T47D (cell line): ENCODE data around the gene VTI1A.

Experiments
- DNase-seq, 2 experiments: peaks; one replicate each; pipeline versions ENCODE4 v3.0.0 to v3.0.0-alpha.2; 2011 to 2012; ENCODE audit warnings: low read depth in 1 of 2, low spot score in 1 of 2
- JUND ChIP-seq: IDR thresholded peaks from 2 replicates; pipeline ENCODE4 v1.6.1; 2012; ENCODE audit warnings: low read depth
- in situ Hi-C: cut with HindIII; loops from 2 replicates; pipeline ENCODE4 v1.10.0; 2016; ENCODE audit warnings: low sequenced_read_pairs, low pct_unique_long_range_greater_than_20kb

The VTI1A gene

DNA sequence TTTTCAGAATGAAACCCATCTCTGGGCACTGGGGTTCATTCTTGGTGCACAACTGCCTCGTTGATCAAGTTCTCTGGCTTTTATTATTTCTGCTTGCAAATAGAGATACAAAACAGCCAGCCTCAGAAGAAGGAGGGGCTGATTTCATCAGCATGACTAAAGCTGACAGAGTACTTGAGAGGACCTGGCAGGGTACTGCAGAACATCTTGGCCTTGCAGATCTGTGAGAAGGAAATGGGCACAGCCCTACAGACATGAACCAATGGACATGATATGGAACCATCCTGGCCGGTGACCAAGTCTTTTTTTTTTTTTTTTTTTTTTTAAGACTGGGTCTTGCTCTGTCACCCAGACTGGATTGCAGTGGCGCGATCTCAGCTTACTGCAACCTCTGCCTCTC lies 240.6 kb downstream of the VTI1A start:
- DNase-seq = no peak
- in situ Hi-C loops = no loop called here
- no peak for TF ChIP-seq JUND

DNA sequence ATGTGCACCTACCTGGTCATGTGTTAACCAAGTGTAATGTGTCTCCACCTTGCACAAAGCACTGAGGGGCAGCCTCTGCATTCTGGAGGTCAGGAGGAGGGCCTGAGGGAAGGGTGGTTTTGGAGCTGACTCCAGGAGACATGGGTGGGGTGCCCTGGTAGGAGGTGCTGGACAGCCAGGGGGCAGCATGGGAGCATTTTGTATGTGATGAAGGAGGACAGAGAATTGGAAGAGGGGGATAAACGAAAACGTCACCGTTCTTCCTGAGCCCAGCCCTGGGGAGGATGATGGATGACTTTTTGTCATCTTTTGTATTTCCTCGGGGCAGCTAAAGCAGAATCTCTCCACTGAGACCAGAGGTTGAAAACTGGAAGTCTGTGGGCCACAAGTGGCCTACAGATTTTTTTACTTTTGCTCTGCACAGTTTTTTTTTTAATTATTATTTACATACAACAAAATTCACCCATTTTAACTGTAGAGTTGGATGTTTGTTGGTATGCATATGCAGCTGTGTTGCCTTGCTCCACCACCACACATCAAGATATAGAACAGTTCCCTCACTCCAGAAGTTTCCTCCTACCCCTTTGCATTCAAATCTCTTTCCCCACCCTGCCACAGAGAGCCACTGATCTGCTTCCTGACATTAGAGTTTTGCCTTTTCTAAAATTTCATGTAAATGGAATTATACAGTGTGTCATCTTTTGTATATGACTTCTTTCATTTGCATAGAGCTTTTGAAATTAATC lies 242.5 kb downstream of the VTI1A start:
- in situ Hi-C loops = no loop called here
- DNase-seq = peak in 1 of 2 experiments; percentile 7
- TF ChIP-seq JUND = no peak

DNA sequence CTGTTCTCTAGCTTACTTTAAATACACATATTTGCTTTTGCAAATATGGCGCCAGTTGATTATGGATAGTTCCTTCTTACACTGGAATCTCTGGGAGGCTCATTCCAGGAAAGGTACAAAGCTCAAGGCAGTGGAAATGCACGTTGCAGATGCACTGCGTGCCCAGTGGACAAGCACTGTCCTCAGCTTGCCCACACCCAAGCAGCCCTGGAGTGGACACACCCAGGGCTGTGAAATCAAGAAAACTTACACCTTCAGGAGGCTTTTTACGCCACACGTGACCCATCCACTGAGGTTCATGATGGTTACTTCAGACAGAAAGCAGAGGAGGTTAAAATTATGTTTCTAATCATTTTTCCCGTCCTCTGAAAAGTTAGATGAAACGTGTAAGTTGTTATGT lies 248.5 kb downstream of the VTI1A start:
- no peak for TF ChIP-seq JUND
- DNase-seq = no peak
- in situ Hi-C loops = no loop called here

DNA sequence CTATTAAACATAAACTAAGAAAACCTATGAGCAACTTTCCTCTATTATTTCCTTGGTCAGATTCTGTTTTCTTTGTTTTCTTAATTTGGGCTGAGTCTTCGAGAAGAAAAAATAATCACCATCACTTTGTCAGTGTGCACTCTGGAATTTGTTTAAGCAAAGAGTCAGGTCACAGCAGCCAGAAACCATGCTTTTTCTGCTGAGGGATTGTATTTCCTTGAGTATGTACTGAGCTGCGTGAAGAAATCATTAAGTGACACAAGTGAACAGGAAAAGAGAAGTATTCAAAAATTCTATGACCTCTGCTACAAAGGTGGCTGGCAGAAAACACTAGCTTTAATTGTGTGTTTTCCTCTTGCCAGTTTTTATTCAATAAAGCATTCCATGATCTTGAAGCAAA lies 249.6 kb downstream of the VTI1A start:
- in situ Hi-C loops = no loop called here
- DNase-seq = no peak

DNA sequence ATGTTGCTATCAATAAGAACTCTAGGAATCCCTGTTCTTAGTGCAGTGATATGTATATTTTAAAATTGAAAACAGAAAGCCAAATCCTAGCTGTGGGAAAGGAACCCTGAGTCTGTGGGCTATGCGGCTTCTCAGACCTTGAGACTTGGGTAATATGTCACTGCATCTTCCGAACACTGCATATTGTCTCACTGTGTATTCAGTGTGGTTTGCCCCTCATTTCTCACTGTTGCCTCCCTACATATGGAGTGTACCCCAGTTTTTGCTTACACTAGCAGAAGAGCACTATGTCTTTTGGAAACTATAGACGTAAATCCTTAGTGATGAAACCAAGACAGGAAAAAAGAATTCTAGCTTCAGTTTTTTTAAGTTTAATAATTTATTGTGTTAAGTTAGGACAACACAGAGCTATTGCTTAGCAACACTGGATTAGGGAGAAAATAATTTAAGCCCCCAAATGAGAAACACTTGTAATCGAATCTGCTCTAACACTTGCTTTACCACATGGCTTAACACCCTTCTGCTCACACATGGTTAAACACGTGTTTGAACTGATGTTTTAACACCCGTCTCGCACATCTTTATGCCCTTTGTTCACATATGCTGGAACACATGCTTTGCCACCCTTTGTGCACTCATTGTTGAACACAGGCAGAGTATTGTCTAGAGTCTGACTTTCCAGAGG lies 251.3 kb downstream of the VTI1A start:
- TF ChIP-seq JUND = no peak
- DNase-seq = no peak
- in situ Hi-C loops = no loop called here

More for the DNA sequence above, 249.6 kb downstream of the VTI1A start:
- no peak for TF ChIP-seq JUND

DNA sequence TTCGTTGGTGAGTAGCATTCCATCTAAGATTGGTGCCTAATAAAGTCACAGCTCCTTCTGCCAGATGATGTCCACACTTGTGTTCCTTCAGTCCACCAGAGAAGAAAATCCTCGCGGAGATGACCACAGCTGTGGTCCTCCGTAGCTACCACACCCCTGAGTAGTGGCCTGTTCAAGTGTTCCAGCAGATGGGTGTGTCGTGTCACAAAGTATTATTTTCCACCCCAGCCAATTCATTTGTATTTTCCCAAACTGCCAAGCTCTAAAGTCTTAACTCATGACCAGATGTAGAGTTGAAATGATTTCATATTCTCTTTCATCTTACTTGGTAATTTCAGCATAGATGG lies 251.8 kb downstream of the VTI1A start:
- TF ChIP-seq JUND = no peak
- no peak for DNase-seq
- in situ Hi-C loops = no loop called here

DNA sequence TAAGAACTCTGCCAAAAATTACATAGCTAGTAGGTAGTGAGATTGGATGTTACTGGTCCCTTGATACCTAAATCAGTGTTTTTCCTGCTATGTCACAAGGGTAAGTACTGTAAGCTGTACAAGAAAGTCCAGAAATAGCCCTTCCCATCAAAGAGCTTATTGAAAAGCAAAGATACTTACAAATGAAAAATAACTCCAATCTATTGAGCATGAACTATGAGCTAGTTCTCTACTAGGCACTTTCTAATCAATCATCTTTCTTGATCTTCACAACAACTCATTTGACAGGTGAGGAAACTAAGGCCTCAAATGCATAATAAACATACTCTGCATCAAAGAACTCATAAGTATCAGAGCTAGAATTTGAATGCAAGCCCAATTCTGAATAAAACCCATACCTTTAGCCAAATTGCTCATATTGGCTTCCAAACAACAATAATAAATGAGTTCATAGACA lies 253.2 kb downstream of the VTI1A start:
- DNase-seq = no peak
- TF ChIP-seq JUND = no peak
- in situ Hi-C loops = no loop called here

DNA sequence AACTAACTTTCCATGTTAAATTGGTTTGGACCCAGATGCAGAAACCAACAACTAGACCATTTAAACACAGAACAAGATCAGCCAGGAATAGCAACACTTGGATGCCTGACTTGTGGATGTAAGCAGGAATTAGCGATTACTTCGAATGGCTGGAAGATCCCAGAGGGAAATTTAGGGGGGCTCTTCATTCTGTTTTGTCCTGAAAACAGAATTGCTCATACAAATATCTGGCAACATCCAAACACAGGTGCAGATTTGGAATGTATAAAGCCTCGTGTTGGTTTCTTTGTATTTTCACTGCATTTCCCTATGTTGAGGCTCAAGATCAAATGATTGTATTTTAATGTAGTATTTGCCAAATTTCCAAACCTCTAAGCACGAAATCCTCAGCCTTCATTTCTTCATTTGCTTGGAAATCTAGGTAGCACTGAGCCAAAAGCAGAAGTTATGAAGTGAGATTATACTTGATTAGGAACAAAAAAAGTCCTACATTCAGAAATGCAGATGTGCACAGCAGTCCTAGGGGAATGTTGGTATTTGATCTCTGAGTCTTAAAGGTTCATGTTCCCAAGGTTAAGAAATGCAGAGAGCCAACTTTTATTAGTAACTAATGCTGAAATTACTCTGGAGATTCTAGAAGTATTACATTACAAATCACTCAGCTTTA lies 254.3 kb downstream of the VTI1A start:
- in situ Hi-C loops = no loop called here
- no peak for TF ChIP-seq JUND

DNA sequence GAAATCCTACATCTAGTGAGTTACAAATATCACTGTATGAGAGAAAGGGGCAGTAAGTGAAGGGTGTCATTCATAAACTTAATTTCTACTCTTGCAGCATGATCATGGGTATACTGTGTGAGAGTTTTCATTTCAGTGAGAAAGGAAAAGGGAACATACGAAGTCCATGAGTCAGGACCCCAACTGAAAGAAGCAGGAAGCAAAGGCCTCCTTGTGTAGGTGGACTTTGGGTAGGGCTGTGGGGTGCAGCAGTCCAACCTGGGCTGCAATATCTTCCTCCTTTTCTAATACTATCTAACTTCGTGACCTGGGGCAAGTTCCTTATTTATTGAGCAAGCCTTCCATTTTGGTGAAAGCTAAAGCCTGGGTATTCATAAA lies 254.9 kb downstream of the VTI1A start:
- in situ Hi-C loops = no loop called here
- no peak for DNase-seq

More for the DNA sequence above, 254.3 kb downstream of the VTI1A start:
- no peak for DNase-seq

DNA sequence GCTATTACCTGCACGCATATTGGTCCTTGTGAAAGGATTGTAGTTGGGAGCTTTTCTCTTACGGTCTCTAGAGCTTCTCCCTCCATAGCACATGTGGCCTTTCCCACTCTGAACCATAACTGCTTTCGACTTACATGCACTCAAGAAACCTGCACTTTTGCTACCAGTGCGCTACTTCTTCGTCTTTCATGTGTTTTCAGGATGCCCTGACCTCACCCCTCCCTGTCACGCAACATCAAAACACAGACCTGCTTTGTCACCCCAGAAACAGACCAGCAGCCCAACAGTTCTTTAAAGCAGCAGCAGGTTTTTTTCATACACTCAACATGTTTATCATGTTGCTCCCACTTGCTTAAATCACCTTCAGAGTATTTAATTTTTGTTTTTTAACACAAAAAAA lies 259.6 kb downstream of the VTI1A start:
- in situ Hi-C loops = no loop called here
- no peak for DNase-seq
- TF ChIP-seq JUND = no peak

More for the DNA sequence above, 254.9 kb downstream of the VTI1A start:
- no peak for TF ChIP-seq JUND

DNA sequence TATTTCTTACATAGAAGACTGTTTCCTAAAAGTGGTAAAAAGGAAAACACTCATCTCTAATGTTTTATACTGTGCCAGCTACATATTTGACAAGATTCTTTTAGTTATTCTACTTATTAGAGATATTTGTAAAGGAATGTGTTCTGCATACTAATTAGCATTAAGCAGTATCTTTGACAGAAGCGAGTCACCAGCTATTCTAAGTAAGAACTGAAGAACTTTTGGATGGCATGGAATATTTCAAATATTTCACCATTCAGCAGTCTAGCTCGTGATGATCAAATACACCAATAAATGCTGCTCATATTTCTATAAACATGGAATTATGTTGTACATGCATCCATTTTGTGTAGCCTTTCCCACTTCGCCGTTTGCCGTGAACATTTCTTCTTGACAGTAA lies 261.4 kb downstream of the VTI1A start:
- TF ChIP-seq JUND = no peak
- no peak for DNase-seq
- in situ Hi-C loops = no loop called here

DNA sequence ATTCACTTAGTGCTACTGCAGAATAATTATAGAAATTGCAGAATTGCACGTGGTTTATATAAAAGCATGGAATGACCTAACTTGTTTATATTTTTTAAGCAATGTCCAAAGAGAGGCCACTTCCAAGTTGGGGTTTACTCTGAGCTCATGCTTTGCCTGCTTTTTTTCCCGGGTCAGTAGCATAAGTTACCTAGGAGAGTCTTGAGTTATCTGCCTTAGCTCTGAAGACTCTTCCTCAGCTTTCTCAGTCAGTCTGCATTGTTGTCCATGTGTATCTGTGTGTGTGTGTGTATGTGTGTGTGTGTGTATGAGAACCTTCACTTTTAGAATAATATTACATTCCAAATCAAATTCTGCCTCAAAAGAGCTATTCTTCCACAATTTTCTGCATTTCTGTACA lies 263.5 kb downstream of the VTI1A start:
- in situ Hi-C loops = no loop called here
- DNase-seq = no peak
- no peak for TF ChIP-seq JUND

DNA sequence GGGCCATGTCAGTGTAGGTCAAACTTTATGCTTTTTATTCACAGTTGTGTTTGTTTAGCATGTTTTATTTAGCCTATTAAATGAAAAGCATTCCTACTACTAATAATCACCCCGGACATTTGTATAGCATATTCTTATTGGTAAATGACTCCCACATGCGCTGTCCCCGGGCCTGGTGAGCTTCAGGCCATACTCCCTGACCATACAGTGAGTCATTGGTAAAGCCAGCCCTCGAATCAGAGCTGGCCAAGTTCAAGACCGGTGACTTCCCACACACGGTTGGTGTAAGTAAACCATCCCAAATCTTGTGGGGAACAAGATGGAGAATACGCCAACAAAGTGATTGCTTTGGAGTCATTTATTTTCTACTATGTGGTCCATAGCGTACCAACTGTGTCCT lies 264.4 kb downstream of the VTI1A start:
- no peak for TF ChIP-seq JUND
- in situ Hi-C loops = no loop called here
- DNase-seq = no peak

DNA sequence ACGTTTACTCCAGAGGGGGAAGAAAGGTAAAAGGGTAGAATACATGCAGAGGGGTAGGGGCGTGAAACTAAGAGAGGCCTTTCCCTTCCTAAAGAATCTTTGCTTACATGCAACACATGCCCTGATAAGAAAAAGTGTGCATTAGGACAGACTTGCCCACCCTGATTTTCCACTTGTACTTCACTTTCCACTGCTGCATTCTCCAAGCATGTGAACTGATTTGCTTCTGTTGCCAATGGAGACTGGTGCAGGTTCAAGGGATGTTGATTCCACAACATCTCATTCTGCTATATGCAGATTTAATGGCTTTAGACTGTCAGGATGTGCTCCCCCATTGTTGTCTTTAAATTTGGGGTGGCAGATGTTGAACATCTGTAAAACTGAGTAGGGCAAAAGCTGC lies 265.5 kb downstream of the VTI1A start:
- DNase-seq = no peak
- in situ Hi-C loops = no loop called here
- no peak for TF ChIP-seq JUND
